GM23338 (cell line): Measurements from ENCODE around the gene SCN1B.

ENCODE experiments used
- CTCF ChIP-seq, 2 experiments: fragments of 200-600 bp in 1 of 2; sonication (generic) in 1 of 2; conservative IDR thresholded peaks; 2 replicates each; pipeline versions ENCODE4 v1.5.1 to v1.6.1; 2016 to 2017; ENCODE audit warnings: antibody characterized with exemption in 2 of 2, low read depth in 2 of 2, mild to moderate bottlenecking in 2 of 2, moderate library complexity in 1 of 2
- EZH2 ChIP-seq: fragments of 200-600 bp; sonication (generic); IDR thresholded peaks from one replicate; pipeline ENCODE4 v1.8.0; 2017; ENCODE audit warnings: antibody characterized with exemption, mild to moderate bottlenecking, low read depth; ENCODE audit not compliant: unreplicated experiment
- EZH2phosphoT487 ChIP-seq: fragments of 200-600 bp; sonication (generic); IDR thresholded peaks from one replicate; pipeline ENCODE4 v1.8.1; 2018; ENCODE audit warnings: antibody characterized with exemption; ENCODE audit not compliant: unreplicated experiment
- REST ChIP-seq: IDR thresholded peaks from one replicate; pipeline ENCODE4 v1.6.1; 2018; ENCODE audit warnings: antibody characterized with exemption; ENCODE audit not compliant: unreplicated experiment

GRCh38 chr19:35069696-35070095 is 39.4 kb downstream of the SCN1B start:
- TF ChIP-seq CTCF (conservative IDR thresholded peaks at IDR 0.05; ENCODE audit: low read depth in 2 of 2) (no peak), EZH2phosphoT487 (no peak), REST (no peak), EZH2 (no peak)
